OCI-LY7 (cell line): Measurements from ENCODE around the gene ABCA4.

Source experiments
- EZH2phosphoT487 ChIP-seq: fragments of 200-600 bp; sonication (generic); IDR thresholded peaks from 2 replicates; pipeline ENCODE4 v1.6.1; 2018; ENCODE audit warnings: low read depth, borderline replicate concordance, mild to moderate bottlenecking, mixed run types, antibody characterized with exemption, low read length, moderate library complexity, mixed read lengths
- TF ChIP-seq, protein P1 (sequence below): fragments of 200-600 bp; sonication (generic); conservative IDR thresholded peaks from 2 replicates; pipeline ENCODE4 v1.5.1; 2014; ENCODE audit warnings: mild to moderate bottlenecking, antibody characterized with exemption, low read length, moderate library complexity, mixed read lengths

DNA sequence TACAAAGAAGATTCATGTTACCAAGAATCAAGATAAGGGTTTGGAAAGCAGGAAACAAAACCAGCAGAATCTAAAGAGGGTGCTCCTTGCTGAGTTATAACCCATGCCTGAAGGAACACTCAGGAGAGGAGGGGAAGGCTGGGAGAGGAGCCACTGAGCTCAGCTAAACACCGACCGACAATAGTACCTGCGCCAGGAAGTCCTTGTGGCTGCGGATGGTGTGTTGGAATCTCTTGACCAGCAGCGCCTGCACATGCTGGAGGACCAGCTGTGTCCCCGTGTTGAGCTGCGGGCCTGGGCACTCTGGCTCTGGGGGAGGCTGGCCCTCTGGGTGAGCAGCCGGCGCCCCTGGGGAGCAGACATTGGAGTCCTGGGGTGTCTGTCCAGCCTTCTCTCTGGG is 89.4 kb downstream of the ABCA4 start:
- TF ChIP-seq, protein P1, sequence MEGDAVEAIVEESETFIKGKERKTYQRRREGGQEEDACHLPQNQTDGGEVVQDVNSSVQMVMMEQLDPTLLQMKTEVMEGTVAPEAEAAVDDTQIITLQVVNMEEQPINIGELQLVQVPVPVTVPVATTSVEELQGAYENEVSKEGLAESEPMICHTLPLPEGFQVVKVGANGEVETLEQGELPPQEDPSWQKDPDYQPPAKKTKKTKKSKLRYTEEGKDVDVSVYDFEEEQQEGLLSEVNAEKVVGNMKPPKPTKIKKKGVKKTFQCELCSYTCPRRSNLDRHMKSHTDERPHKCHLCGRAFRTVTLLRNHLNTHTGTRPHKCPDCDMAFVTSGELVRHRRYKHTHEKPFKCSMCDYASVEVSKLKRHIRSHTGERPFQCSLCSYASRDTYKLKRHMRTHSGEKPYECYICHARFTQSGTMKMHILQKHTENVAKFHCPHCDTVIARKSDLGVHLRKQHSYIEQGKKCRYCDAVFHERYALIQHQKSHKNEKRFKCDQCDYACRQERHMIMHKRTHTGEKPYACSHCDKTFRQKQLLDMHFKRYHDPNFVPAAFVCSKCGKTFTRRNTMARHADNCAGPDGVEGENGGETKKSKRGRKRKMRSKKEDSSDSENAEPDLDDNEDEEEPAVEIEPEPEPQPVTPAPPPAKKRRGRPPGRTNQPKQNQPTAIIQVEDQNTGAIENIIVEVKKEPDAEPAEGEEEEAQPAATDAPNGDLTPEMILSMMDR = no peak
- TF ChIP-seq EZH2phosphoT487 = no peak
